Right lobe of liver (tissue), 4 donors: ENCODE results near the gene SAMD4A.

Experiments
- CTCF ChIP-seq, 4 donors: fragments of 200-600 bp in 3 of 4; fragments of 450-650 bp in 1 of 4; IDR thresholded peaks; one replicate each; pipeline versions ENCODE4 v1.5.1 to v1.8.0; 2016 to 2022; ENCODE audit warnings: antibody characterized with exemption in 4 of 4, mild to moderate bottlenecking in 2 of 4
- POLR2A ChIP-seq: fragments of 450-650 bp; IDR thresholded peaks from one replicate; pipeline ENCODE4 v1.6.1; 2017; ENCODE audit warnings: antibody characterized with exemption, mild to moderate bottlenecking
- donor health status: DM: no; HTN: no; CAD: no.
- donor health status: DM: no; HTN: no; CAD: no.
- donor health status: DM: no; HTN: yes; CAD: no.

GRCh38 chr14:54834081-54834480 is 267.2 kb downstream of the SAMD4A start:
- TF ChIP-seq CTCF (IDR thresholded peaks at IDR 0.05) (no peak), POLR2A (no peak)
